HepG2 (cell line): ENCODE data around the gene TSR1. TPM values are rescaled to one million over a fixed set of nuclear protein-coding genes. Genes with fewer than 3 reads are reported as not detected.

Experiments used
- ATAC-seq: fragments of 200-7000 bp; cut with Tn5 transposase; 3 replicates; pipeline ENCODE4 v1.9.1; 2020; ENCODE audit warnings: mild to moderate bottlenecking, moderate library complexity
- BruUV-seq: library from RNA; stranded (reverse); fragments of 400-500 nt; replicated peaks from 2 replicates; lab custom pipeline; 2021; lab: Mats Ljungman, UMichigan
- CTCF ChIA-PET: fragments of 300-600 bp; formaldehyde crosslinking; extraction: SDS; loops from one replicate; lab custom pipeline; 2021; ENCODE audit warnings: low total read pairs, inconsistent platforms, low intra/inter-chr PET ratio; lab: Yijun Ruan, JAX
- POLR2A ChIA-PET: fragments of 350-600 bp; sonication (Branson Sonifier 250); formaldehyde crosslinking; loops from one replicate; lab custom pipeline; 2020; ENCODE audit warnings: antibody characterized with exemption, inconsistent platforms; lab: Yijun Ruan, JAX
- DNase-seq: peaks from one replicate; pipeline ENCODE4 v3.0.0-alpha.2; 2015; ENCODE audit warnings: low spot score
- FAIRE-seq: peaks from 3 replicates; lab custom pipeline; 2011; peaks lifted over from hg19 to GRCh38; lab: Jason Lieb, UNC
- H2AFZ ChIP-seq: one replicate; pipeline ENCODE4 v1.6.1; 2011; ENCODE audit warnings: low read length, inconsistent platforms
- H3K27ac ChIP-seq: fragments of 300-600 bp; 3 replicates; pipeline ENCODE4 v1.8.0; 2011; ENCODE audit warnings: mixed run types, mild to moderate bottlenecking, mixed read lengths, low read length, inconsistent platforms; ENCODE audit not compliant: insufficient read depth; ENCODE audit errors: extremely low read length
- H3K27me3 ChIP-seq, 2 experiments: fragments of 200-600 bp in 1 of 2; 2 replicates in 1 of 2; 3 replicates in 1 of 2; pipeline versions ENCODE4 v1.6.0 to v1.8.0; 2011; ENCODE audit warnings: low read length in 2 of 2, mild to moderate bottlenecking in 2 of 2, moderate library complexity in 2 of 2, inconsistent platforms in 1 of 2; ENCODE audit not compliant: insufficient read depth in 2 of 2, control insufficient read depth in 1 of 2
- H3K36me3 ChIP-seq, 2 experiments: fragments of 200-600 bp in 1 of 2; replicated peaks in 1 of 2; 2 replicates in 1 of 2; 3 replicates in 1 of 2; pipeline versions ENCODE4 v1.5.1 to v1.8.0; 2011; ENCODE audit warnings: low read length in 2 of 2, inconsistent platforms in 1 of 2; ENCODE audit not compliant: insufficient read depth in 2 of 2, control insufficient read depth in 1 of 2
- H3K4me1 ChIP-seq: 2 replicates; pipeline ENCODE4 v1.5.1; 2012; ENCODE audit warnings: low read length, inconsistent platforms; ENCODE audit not compliant: insufficient read depth
- H3K4me2 ChIP-seq: 2 replicates; pipeline ENCODE4 v1.6.0; 2011; ENCODE audit warnings: low read depth, low read length, inconsistent platforms
- H3K4me3 ChIP-seq, 3 experiments: fragments of 200-600 bp in 1 of 3; sonication (generic), shearing (Covaris generic) in 1 of 3; replicated peaks in 1 of 3; 2 replicates each; pipeline ENCODE4 v1.5.1; 2011 to 2016; ENCODE audit warnings: low read length in 3 of 3, inconsistent platforms in 2 of 3, low read depth in 2 of 3, mild to moderate bottlenecking in 2 of 3, control low read depth in 1 of 3, mixed read lengths in 1 of 3; ENCODE audit not compliant: insufficient read depth in 1 of 3
- H3K79me2 ChIP-seq: one replicate; pipeline ENCODE4 v1.6.1; 2011; ENCODE audit warnings: low read length, inconsistent platforms; ENCODE audit not compliant: insufficient read depth
- H3K9ac ChIP-seq: 2 replicates; pipeline ENCODE4 v1.6.0; 2011; ENCODE audit warnings: mild to moderate bottlenecking, low read depth, low read length, inconsistent platforms; ENCODE audit not compliant: insufficient read depth
- H3K9me3 ChIP-seq: 2 replicates; pipeline ENCODE4 v1.5.1; 2012; ENCODE audit warnings: mild to moderate bottlenecking, low read length
- H4K20me1 ChIP-seq: 2 replicates; pipeline ENCODE4 v1.6.0; 2011; ENCODE audit warnings: inconsistent platforms, mild to moderate bottlenecking, low read length, moderate library complexity; ENCODE audit not compliant: insufficient read depth
- AGO2 ChIP-seq: fragments of 200-400 bp; formaldehyde crosslinking; optimal IDR thresholded peaks from 2 replicates; pipeline ENCODE3; 2017; ENCODE audit warnings: mild to moderate bottlenecking, low read depth, low read length, moderate library complexity
- GATAD2A ChIP-seq: IDR thresholded peaks from 2 replicates; pipeline ENCODE4 v1.6.1; 2016
- NR2F6 ChIP-seq, 2 experiments: IDR thresholded peaks; 2 replicates each; pipeline ENCODE4 v1.6.1; 2016; ENCODE audit warnings: antibody characterized with exemption in 1 of 2, mild to moderate bottlenecking in 1 of 2
- RARA ChIP-seq: IDR thresholded peaks from 2 replicates; pipeline ENCODE4 v1.6.1; 2016; ENCODE audit warnings: missing genetic modification reagents, missing compliant biosample characterization
- RBM22 ChIP-seq: fragments of 200-400 bp; formaldehyde crosslinking; optimal IDR thresholded peaks from 2 replicates; pipeline ENCODE3; 2017; ENCODE audit warnings: mild to moderate bottlenecking, low read length, moderate library complexity
- RXRB ChIP-seq: IDR thresholded peaks from 2 replicates; pipeline ENCODE4 v1.6.1; 2016; ENCODE audit warnings: borderline replicate concordance, missing genetic modification reagents, missing compliant biosample characterization
- SAP130 ChIP-seq: IDR thresholded peaks from 2 replicates; pipeline ENCODE4 v1.6.1; 2016; ENCODE audit warnings: low read depth
- ZNF230 ChIP-seq: sonication (generic); formaldehyde crosslinking; IDR thresholded peaks from 2 replicates; pipeline ENCODE4 v1.4.0; 2020; ENCODE audit warnings: mild to moderate bottlenecking, missing genetic modification reagents
- WGBS: methylation state at CpG from one replicate; pipeline ENCODE4 v1.1.6; 2017; ENCODE audit warnings: low lambda C conversion rate; 5-methylcytosine and 5-hydroxymethylcytosine counted together
- in situ Hi-C: cut with HindIII; loops from 2 replicates; pipeline ENCODE4 v1.10.0; 2017; ENCODE audit warnings: low pct_unique_long_range_greater_than_20kb; ENCODE audit not compliant: extremely low pct_ligation_motif_present
- intact Hi-C: fragments of 100-400 bp; cut with micrococcal nuclease; formaldehyde crosslinking; loops from one replicate; pipeline ENCODE4 v1.10.0; 2022; ENCODE audit not compliant: unreplicated experiment
- polyA plus RNA-seq, 8 experiments: library from polyadenylated mRNA; depleted of rRNA in 3 of 8; stranded (reverse) in 7 of 8; unstranded in 1 of 8; fragments of >200 nt; fragmentation: Illumina TruSeq in 4 of 8; extraction: Trizol in 4 of 8; gene quantifications; 2 replicates each; pipeline versions ENCODE4 v1.2.1 to v1.2.3, GENCODE V29; 2011 to 2016; ENCODE audit warnings: low read depth in 4 of 8, missing spikeins in 1 of 8, mixed read lengths in 1 of 8; ENCODE audit not compliant: insufficient read depth in 1 of 8
- total RNA-seq, 5 experiments: library from RNA; depleted of rRNA; stranded (reverse); fragments of >200 nt; fragmentation: Illumina TruSeq; extraction: Trizol; gene quantifications; 2 replicates each; pipeline ENCODE4 v1.2.3, GENCODE V29; 2016; ENCODE audit warnings: low read depth in 1 of 5
- TF ChIP-seq, protein P1 (sequence below): sonication (generic); formaldehyde crosslinking; IDR thresholded peaks from 2 replicates; pipeline ENCODE4 v1.9.0; 2022; ENCODE audit warnings: missing genetic modification reagents, mild to moderate bottlenecking, borderline replicate concordance
- TF ChIP-seq, protein P2 (sequence below): sonication (generic); formaldehyde crosslinking; IDR thresholded peaks from 2 replicates; pipeline ENCODE4 v1.4.0; 2020; ENCODE audit warnings: mild to moderate bottlenecking, missing genetic modification reagents
- TF ChIP-seq, protein P3 (sequence below): sonication (generic); formaldehyde crosslinking; IDR thresholded peaks from 2 replicates; pipeline ENCODE4 v1.4.0; 2020; ENCODE audit warnings: missing genetic modification reagents

The TSR1 gene
- total and polyA plus RNA-seq, 2 of the 13 experiments (the other 11 are each of a cell fraction or from before 2014, with no cell fraction given): 7.1 to 65.8 TPM

DNA sequence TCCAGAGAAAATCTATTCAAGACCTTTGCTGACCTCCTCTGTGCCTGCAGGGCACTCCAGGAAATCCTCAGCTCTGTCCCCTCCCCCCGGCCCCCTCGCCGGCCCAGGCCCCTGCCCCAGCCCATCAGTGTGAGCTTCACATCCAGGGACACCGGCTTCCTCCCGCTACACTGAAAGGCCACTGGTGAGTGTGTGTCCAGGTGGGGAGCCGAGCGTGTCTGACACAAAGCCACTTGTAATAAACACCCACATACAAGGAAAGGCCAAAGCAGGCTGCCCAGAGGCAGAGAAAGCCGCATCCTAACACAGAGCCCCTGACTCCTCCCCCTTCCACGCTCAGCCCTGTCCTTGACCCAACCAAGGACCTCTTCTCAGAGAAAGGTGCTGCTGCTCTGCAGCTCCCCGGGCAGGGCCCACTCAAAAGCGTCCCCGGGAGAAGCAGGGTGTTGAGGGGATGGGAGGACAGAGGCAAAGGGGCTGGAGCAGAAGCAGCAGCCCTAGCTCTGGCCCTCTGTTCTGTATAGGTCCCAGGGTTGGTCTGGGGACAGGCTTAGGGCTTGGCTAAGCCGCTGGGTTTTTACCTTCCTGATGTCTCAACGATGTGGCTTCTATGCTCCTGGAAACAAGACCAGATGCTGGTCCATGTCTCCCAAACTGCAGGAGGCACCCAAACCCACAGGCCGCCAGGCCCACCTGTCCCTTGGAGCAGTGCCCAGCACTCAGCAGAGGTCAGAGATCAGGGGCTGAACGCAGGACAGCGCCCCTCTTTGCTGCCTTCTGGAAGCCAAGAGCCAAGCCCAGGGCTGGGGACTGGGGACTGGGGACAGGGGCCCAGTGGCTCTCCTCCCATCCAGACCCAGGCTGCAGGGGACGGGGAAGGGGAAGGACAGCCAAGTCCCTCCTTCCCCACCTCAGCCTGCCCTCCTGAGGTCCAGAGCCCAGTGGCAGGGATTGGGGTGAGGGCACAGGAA, 49.3 kb upstream of the TSR1 start:
- Histone ChIP-seq H3K4me1 (peaks cover 27% of the 10 kb centered on the region), H3K9ac (0 out of 2 replicates have a peak overlapping the region, but pooled peaks have one; percentile 15), H3K27ac (no peak overlapping the region), H4K20me1 (peaks cover 6% of the 10 kb centered on the region; the same call in 1 of the 2 replicates), H3K4me3 (no peak overlapping the region), H3K79me2 (peaks cover 1% of the 10 kb centered on the region), H3K27me3 (no peaks in the 10 kb centered on the region), H3K4me2 (no peak overlapping the region), H3K36me3 (peaks cover 5 to 15% of the 10 kb centered on the region in 2 experiments; a peak in 2 of 5 replicates), H2AFZ (no peak overlapping the region), H3K9me3 (no peaks in the 10 kb centered on the region)
- in situ Hi-C loops: no loop called here
- DNase-seq (no peak), ATAC-seq (peak; percentile 22), FAIRE-seq (no peak)
- TF ChIP-seq, protein P1, sequence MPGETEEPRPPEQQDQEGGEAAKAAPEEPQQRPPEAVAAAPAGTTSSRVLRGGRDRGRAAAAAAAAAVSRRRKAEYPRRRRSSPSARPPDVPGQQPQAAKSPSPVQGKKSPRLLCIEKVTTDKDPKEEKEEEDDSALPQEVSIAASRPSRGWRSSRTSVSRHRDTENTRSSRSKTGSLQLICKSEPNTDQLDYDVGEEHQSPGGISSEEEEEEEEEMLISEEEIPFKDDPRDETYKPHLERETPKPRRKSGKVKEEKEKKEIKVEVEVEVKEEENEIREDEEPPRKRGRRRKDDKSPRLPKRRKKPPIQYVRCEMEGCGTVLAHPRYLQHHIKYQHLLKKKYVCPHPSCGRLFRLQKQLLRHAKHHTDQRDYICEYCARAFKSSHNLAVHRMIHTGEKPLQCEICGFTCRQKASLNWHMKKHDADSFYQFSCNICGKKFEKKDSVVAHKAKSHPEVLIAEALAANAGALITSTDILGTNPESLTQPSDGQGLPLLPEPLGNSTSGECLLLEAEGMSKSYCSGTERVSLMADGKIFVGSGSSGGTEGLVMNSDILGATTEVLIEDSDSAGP: 0 out of 2 replicates have a peak, but pooled peaks have one; percentile 12
- TF ChIP-seq SAP130 (CRISPR knock-in tag) (0 out of 2 replicates have a peak, but pooled peaks have one; percentile 11), NR2F6 (IDR thresholded peaks at IDR 0.05) (peak; percentile 36; the same call in 1 of the 2 replicates), NR2F6 (CRISPR knock-in tag; IDR thresholded peaks at IDR 0.05) (no peak), GATAD2A (0 out of 2 replicates have a peak, but pooled peaks have one; percentile 9), RARA (CRISPR knock-in tag) (peak; percentile 75), AGO2 (peak; percentile 57), RXRB (CRISPR knock-in tag) (peak; percentile 11; the same call in 1 of the 2 replicates), ZNF230 (CRISPR knock-in tag) (no peak), RBM22 (peak; percentile 57)
- TF ChIP-seq, protein P2, sequence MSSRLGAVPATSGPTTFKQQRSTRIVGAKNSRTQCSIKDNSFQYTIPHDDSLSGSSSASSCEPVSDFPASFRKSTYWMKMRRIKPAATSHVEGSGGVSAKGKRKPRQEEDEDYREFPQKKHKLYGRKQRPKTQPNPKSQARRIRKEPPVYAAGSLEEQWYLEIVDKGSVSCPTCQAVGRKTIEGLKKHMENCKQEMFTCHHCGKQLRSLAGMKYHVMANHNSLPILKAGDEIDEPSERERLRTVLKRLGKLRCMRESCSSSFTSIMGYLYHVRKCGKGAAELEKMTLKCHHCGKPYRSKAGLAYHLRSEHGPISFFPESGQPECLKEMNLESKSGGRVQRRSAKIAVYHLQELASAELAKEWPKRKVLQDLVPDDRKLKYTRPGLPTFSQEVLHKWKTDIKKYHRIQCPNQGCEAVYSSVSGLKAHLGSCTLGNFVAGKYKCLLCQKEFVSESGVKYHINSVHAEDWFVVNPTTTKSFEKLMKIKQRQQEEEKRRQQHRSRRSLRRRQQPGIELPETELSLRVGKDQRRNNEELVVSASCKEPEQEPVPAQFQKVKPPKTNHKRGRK: no peak
- TF ChIP-seq, protein P3, sequence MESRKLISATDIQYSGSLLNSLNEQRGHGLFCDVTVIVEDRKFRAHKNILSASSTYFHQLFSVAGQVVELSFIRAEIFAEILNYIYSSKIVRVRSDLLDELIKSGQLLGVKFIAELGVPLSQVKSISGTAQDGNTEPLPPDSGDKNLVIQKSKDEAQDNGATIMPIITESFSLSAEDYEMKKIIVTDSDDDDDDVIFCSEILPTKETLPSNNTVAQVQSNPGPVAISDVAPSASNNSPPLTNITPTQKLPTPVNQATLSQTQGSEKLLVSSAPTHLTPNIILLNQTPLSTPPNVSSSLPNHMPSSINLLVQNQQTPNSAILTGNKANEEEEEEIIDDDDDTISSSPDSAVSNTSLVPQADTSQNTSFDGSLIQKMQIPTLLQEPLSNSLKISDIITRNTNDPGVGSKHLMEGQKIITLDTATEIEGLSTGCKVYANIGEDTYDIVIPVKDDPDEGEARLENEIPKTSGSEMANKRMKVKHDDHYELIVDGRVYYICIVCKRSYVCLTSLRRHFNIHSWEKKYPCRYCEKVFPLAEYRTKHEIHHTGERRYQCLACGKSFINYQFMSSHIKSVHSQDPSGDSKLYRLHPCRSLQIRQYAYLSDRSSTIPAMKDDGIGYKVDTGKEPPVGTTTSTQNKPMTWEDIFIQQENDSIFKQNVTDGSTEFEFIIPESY (CRISPR knock-in tag): peak; percentile 63; the same call in 1 of the 2 replicates
- CTCF ChIA-PET: no interaction called here
- POLR2A ChIA-PET: interaction anchor here (0.7 to 1.9 kb wide), 2 partner anchors 13 to 16 kb away, joined by 3 to 7 read pairs; no protein-coding TSS in a partner anchor
- intact Hi-C loops: no loop called here
- BruUV-seq: no TSS peak
- WGBS: 74% methylated on average over 13 of the region's 18 CpGs
